ENCODE measurements around the gene KRTAP5-6. TPM values are rescaled to one million over a fixed set of nuclear protein-coding genes. Genes with fewer than 3 reads are reported as not detected.

KRTAP5-6 gene
- total and polyA plus RNA-seq, 8 donors, result not detected

DNA sequence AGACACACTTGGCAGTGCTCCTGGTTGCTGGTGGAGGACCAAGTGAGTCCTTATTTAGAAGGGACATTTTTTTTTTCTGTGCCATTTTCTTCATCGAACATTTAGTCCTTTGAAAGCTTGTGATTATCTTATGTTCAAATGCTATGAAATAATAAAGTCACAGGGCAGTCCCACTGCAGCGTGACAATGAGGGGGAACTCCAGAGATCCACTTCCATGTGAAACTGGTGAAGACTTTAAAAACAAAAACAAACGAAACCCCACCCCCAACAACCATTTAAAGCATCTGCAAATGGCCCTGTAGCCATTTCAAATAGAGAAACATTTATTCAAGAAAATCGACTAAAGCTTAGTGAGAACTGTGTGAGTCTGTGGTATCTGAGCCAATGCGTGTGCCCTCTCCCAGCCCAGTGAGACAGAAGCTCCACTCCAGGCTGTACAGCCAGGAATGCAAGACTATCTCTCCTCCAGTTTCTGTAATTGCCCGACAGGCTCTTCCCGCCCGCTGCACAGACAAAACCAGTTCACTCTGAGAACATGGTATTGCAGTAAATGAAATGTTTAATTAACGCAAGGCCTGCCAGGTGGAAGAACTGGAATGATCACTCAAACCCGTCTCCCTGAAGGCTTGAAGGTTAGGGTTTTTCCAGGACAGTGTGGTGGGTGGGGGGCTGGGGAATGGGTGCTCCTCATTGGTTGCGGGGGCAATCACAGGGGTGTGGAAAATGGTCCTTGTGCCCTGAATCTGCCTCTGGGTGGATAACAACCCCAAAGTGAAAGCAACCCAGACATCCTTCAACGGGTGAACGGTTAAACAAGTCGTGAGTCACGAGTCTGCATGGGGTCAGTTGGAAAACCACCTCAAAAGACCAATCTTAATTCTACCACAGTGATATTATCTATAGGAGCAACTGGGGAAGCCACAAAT is 8.4 kb downstream of the KRTAP5-6 start:
- Histone ChIP-seq H3K27ac (peak overlapping the region in 2 of 4 donors; percentile 0 to 15), H3K4me3 (no peak overlapping the region), H3K36me3 (no peaks in the 10 kb centered on the region), H3K4me1 (no peaks in the 10 kb centered on the region), H3K27me3 (no peaks in the 10 kb centered on the region), H3K9me3 (no peaks in the 10 kb centered on the region)
- TF ChIP-seq, protein P1, sequence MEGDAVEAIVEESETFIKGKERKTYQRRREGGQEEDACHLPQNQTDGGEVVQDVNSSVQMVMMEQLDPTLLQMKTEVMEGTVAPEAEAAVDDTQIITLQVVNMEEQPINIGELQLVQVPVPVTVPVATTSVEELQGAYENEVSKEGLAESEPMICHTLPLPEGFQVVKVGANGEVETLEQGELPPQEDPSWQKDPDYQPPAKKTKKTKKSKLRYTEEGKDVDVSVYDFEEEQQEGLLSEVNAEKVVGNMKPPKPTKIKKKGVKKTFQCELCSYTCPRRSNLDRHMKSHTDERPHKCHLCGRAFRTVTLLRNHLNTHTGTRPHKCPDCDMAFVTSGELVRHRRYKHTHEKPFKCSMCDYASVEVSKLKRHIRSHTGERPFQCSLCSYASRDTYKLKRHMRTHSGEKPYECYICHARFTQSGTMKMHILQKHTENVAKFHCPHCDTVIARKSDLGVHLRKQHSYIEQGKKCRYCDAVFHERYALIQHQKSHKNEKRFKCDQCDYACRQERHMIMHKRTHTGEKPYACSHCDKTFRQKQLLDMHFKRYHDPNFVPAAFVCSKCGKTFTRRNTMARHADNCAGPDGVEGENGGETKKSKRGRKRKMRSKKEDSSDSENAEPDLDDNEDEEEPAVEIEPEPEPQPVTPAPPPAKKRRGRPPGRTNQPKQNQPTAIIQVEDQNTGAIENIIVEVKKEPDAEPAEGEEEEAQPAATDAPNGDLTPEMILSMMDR (IDR thresholded peaks at IDR 0.05), result no peak
- FAIRE-seq, result no peak
- no peak for DNase-seq
- peak in 2 of 4 donors; percentile 44 to 69 for ATAC-seq
- 54 to 58% methylated on average over 15 of the region's 15 CpGs for WGBS, 2 donors
- intact Hi-C loops (cut with DNase I), result no loop called here

DNA sequence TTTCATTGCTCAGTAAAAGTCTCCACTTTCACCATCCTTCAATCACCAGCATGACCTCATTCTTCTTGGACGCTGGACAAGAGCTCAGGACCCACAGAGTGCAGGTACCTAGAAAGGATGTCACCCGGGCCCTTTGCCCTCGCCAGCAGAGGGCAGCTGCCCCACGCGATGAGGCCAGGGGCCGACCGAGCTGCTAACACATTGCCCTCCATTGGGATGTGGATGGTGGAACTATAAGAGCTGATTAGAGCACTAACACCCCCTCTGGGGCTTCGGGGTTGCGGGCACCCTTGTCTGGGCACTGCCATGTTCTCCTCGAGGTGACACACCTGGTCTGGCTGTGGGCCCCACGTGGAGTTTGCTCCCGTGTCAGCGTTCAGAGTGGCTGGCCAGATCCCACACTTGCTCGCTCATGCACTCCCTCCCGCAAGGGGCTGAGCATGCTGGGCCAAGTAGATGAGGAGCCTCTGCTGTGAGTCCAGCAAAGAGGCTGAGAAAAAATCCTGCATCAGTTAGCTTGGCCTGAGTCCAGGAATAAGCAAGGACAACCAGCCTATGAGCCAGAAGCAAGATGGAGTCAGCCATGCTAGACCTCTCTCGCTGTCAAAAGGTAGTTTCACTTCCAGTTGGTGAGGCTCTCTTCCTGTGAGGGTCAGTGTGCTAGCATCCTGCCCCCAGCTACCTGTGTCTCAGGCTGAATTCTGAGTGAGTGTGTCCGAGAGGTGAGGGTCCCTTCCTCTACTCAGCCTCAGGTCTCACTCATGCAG is 9.8 kb downstream of the KRTAP5-6 start:
- FAIRE-seq, result no peak
- Histone ChIP-seq H3K4me1 (no peaks in the 10 kb centered on the region), H3K27me3 (no peaks in the 10 kb centered on the region), H3K36me3 (no peaks in the 10 kb centered on the region), H3K9me3 (no peaks in the 10 kb centered on the region), H3K27ac (no peak overlapping the region), H3K4me3 (no peak overlapping the region)
- TF ChIP-seq, protein P1 (IDR thresholded peaks at IDR 0.05), result no peak
- DNase-seq, result no peak
- ATAC-seq, result peak in 3 of 4 donors; percentile 35 to 72 (median 45)
- WGBS, 2 donors, result 80 to 81% methylated on average over 17 of the region's 17 CpGs
- intact Hi-C loops (cut with DNase I), result no loop called here

DNA sequence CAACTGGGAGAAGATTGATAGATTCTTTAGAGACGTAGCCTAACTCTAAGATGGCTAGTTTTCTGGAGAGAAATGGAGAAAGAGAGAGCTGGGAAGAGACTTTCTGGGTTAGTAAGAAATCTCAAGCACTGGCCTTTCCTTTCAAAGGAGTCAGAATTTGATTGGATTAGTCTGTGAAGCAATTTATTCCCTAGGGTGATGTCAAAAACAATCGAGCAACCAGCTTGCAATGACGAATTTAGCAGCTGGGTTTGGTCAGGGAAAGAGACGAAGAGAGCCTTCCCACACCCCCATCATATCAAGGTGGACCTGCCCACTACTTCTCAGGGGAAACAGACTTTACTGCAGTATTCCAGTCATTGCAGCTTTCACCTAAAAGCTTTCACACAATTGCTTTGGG is 10.8 kb downstream of the KRTAP5-6 start:
- no peaks in the 10 kb centered on the region for H3K27me3 ChIP-seq
- H3K36me3 ChIP-seq, result no peaks in the 10 kb centered on the region
- TF ChIP-seq, protein P1 (IDR thresholded peaks at IDR 0.05), result no peak
- no peak for ATAC-seq
- no peak for DNase-seq
- H3K4me1 ChIP-seq, result no peaks in the 10 kb centered on the region
- WGBS, 2 donors, result 22 to 27% methylated on average over 4 of the region's 4 CpGs
- H3K9me3 ChIP-seq, result no peaks in the 10 kb centered on the region
- no peak for FAIRE-seq
- H3K4me3 ChIP-seq, result no peak overlapping the region
- H3K27ac ChIP-seq, result no peak overlapping the region
- intact Hi-C loops (cut with DNase I), result no loop called here

DNA sequence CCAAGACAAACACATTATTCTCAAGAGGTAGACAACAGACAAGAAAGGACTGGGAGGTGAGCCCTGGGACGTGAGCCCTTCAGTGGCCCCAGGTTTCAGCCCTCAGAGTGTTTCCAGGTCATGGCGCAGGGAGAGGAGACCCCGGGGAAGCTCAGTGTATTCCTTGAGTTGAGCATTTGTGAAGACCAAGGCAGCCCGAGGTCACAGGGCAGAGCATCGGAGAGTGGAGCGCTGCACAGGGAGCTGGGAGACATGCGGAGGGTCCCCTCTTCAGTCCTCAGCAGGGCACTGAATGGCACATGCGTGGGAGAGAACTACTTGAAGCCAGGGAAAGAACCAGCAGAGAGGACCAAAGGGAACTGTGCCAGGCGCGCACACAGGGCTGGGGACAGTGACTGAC is 11.7 kb downstream of the KRTAP5-6 start:
- ATAC-seq (no peak), FAIRE-seq (no peak), DNase-seq (no peak)
- Histone ChIP-seq H3K9me3 (no peaks in the 10 kb centered on the region), H3K4me3 (no peak overlapping the region), H3K27me3 (no peaks in the 10 kb centered on the region), H3K4me1 (no peaks in the 10 kb centered on the region), H3K27ac (no peak overlapping the region), H3K36me3 (no peaks in the 10 kb centered on the region)
- TF ChIP-seq, protein P1 (IDR thresholded peaks at IDR 0.05), result no peak
- intact Hi-C loops (cut with DNase I), result no loop called here
- 76 to 85% methylated on average over 10 of the region's 10 CpGs for WGBS, 2 donors
